Sigmoid colon (tissue), 7 donors: Measurements from ENCODE around the gene GPC6. TPM values are rescaled to one million over a fixed set of nuclear protein-coding genes. Genes with fewer than 3 reads are reported as not detected.

Experiments used
- DNase-seq: peaks from one replicate; pipeline ENCODE4 v3.0.0-alpha.2; 2019
- H3K27ac ChIP-seq, 4 donors: fragments of 200-600 bp; sonication (generic); one replicate each; pipeline ENCODE4 v1.5.1; 2016 to 2019; ENCODE audit warnings: mild to moderate bottlenecking in 1 of 4
- H3K27me3 ChIP-seq, 3 donors: fragments of 200-600 bp; sonication (generic); one replicate each; pipeline ENCODE4 v1.5.1; 2019; ENCODE audit warnings: mild to moderate bottlenecking in 1 of 3
- H3K36me3 ChIP-seq, 4 donors: fragments of 200-600 bp; sonication (generic); one replicate each; pipeline ENCODE4 v1.5.1; 2016 to 2019
- H3K4me1 ChIP-seq, 4 donors: fragments of 200-600 bp; sonication (generic); one replicate each; pipeline ENCODE4 v1.5.1; 2017 to 2019
- H3K4me3 ChIP-seq, 4 donors: fragments of 200-600 bp; sonication (generic); one replicate each; pipeline ENCODE4 v1.5.1; 2017 to 2019; ENCODE audit warnings: mild to moderate bottlenecking in 2 of 4, moderate library complexity in 1 of 4
- H3K9me3 ChIP-seq, 4 donors: fragments of 200-600 bp in 3 of 4; sonication (generic) in 3 of 4; one replicate each; pipeline versions ENCODE4 v1.5.1 to v1.6.1; 2013 to 2019
- EP300 ChIP-seq, 4 donors: sonication (generic); formaldehyde crosslinking; IDR thresholded peaks; one replicate each; pipeline ENCODE4 v1.6.1; 2017; ENCODE audit warnings: antibody characterized with exemption in 4 of 4
- POLR2A ChIP-seq, 2 donors: fragments of 450-650 bp; IDR thresholded peaks; one replicate each; pipeline ENCODE4 v1.6.1; 2016; ENCODE audit warnings: antibody characterized with exemption in 2 of 2, mild to moderate bottlenecking in 2 of 2, moderate library complexity in 2 of 2
- POLR2AphosphoS5 ChIP-seq, 4 donors: sonication (generic); formaldehyde crosslinking; IDR thresholded peaks; one replicate each; pipeline ENCODE4 v1.6.1; 2017; ENCODE audit warnings: antibody characterized with exemption in 4 of 4
- WGBS, 2 donors: extraction: QIAGEN DNeasy Blood & Tissue Kit; methylation state at CpG; one replicate each; pipeline ENCODE4 v1.1.7; 2013; 5-methylcytosine and 5-hydroxymethylcytosine counted together
- intact Hi-C: fragments of 100-400 bp; cut with DNase I; formaldehyde crosslinking; loops from one replicate; pipeline ENCODE4 v1.15.1; 2023
- polyA plus RNA-seq, 3 donors: library from polyadenylated mRNA; stranded (reverse); fragments of 200-250 nt; gene quantifications; one replicate each; pipeline ENCODE4 v1.2.3, GENCODE V29; 2013
- total RNA-seq, 4 donors: library from RNA; depleted of rRNA; stranded (reverse); fragments of >200 nt; gene quantifications; one replicate each; pipeline ENCODE4 v1.1.0, GENCODE V29; 2016
- TF ChIP-seq, protein P1 (sequence below), 4 experiments: fragments of 450-650 bp in 3 of 4; fragments of 200-600 bp in 1 of 4; IDR thresholded peaks; one replicate each; pipeline ENCODE4 v1.5.1; 2016 to 2019; ENCODE audit warnings: antibody characterized with exemption in 4 of 4, mild to moderate bottlenecking in 3 of 4, moderate library complexity in 2 of 4
- donor health status: healthy with polysubstance abuse.
- donor health status: Bipolar disorder and iron deficiency.
- donor health status: healthy.

The GPC6 gene
- total and polyA plus RNA-seq, 7 donors = 0.23 to 27.5 (median 14.4) TPM

DNA sequence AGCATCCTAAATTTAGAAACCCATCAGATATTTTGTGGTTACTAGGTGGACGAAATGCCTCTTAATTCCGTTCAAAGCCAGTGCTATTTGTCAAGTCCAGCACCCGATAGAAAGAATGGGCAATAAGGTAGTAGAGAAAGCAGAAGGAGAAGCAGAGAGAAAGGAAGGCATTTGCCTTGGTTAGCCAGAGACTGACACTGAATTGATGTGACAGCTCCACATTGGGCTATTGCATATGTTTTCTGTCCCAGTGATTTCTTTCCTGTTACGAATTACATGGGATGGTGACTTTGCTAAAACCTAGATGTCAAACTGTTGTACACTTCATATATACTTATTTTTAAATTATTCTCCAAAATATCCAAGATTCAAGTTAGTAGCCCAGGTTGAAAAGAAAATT lies 710.3 kb downstream of the GPC6 start:
- no peak overlapping the region for H3K4me3 ChIP-seq
- H3K9me3 ChIP-seq = no peaks in the 10 kb centered on the region
- no peaks in the 10 kb centered on the region for H3K36me3 ChIP-seq
- H3K27ac ChIP-seq = no peak overlapping the region
- H3K27me3 ChIP-seq = no peaks in the 10 kb centered on the region
- 75 to 82% methylated on average over 4 of the region's 4 CpGs for WGBS, 2 donors
- intact Hi-C loops = no loop called here
- H3K4me1 ChIP-seq = no peaks in the 10 kb centered on the region
- TF ChIP-seq EP300 (IDR thresholded peaks at IDR 0.05) (no peak), POLR2AphosphoS5 (IDR thresholded peaks at IDR 0.05) (no peak), POLR2A (IDR thresholded peaks at IDR 0.05) (no peak)
- TF ChIP-seq, protein P1, sequence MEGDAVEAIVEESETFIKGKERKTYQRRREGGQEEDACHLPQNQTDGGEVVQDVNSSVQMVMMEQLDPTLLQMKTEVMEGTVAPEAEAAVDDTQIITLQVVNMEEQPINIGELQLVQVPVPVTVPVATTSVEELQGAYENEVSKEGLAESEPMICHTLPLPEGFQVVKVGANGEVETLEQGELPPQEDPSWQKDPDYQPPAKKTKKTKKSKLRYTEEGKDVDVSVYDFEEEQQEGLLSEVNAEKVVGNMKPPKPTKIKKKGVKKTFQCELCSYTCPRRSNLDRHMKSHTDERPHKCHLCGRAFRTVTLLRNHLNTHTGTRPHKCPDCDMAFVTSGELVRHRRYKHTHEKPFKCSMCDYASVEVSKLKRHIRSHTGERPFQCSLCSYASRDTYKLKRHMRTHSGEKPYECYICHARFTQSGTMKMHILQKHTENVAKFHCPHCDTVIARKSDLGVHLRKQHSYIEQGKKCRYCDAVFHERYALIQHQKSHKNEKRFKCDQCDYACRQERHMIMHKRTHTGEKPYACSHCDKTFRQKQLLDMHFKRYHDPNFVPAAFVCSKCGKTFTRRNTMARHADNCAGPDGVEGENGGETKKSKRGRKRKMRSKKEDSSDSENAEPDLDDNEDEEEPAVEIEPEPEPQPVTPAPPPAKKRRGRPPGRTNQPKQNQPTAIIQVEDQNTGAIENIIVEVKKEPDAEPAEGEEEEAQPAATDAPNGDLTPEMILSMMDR (IDR thresholded peaks at IDR 0.05) = no peak
- DNase-seq = no peak

DNA sequence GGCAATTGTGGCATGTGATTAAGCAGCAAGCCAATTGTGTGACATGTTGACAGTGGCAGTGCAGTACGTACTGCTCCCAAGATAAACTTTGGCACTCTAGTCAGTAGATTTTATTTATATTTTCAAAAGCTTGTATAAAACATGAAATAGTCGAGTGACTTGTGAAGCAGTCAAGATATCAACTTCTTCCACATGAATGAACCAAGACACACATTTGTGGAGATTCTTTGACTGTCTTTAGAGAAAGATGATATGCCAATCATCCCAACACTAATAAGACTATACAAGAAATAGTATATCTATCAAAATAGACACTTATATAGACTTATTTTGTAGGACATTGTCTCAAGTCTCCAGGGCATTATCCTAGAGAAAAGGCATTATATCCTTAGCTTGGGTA lies 714.8 kb downstream of the GPC6 start:
- TF ChIP-seq POLR2AphosphoS5 (IDR thresholded peaks at IDR 0.05) (no peak), POLR2A (IDR thresholded peaks at IDR 0.05) (no peak)
- Histone ChIP-seq H3K9me3 (no peaks in the 10 kb centered on the region), H3K27me3 (no peaks in the 10 kb centered on the region), H3K36me3 (no peaks in the 10 kb centered on the region), H3K27ac (no peak overlapping the region), H3K4me3 (no peak overlapping the region), H3K4me1 (no peaks in the 10 kb centered on the region)
- no peak for DNase-seq
- intact Hi-C loops = no loop called here
- WGBS, 2 donors = 38 to 68% methylated on average over 2 of the region's 2 CpGs

DNA sequence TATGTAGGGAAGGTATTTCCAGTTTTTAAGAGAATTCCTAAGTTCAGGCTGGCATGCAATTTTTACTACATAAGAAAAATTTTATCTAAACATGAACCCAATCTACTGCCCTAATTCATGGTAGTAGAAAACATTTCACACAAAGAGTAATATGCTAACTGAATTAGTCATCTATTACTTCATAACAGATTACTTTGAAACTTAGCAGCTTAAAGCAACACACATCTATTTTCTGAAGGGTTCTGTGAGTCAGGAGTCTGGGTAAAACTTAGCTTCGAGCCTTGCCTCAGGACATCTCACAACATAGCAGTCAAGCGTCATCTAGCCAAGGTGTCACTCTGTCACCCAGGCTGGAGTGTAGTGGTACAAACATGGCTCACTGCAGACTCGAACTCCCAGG lies 715.4 kb downstream of the GPC6 start:
- no peaks in the 10 kb centered on the region for H3K36me3 ChIP-seq
- WGBS, 2 donors = 80 to 86% methylated on average over 3 of the region's 3 CpGs
- no peak overlapping the region for H3K4me3 ChIP-seq
- H3K27ac ChIP-seq = no peak overlapping the region
- TF ChIP-seq POLR2A (IDR thresholded peaks at IDR 0.05) = no peak
- no peak for TF ChIP-seq EP300 (IDR thresholded peaks at IDR 0.05)
- TF ChIP-seq POLR2AphosphoS5 (IDR thresholded peaks at IDR 0.05) = no peak
- TF ChIP-seq, protein P1 (IDR thresholded peaks at IDR 0.05) = no peak
- H3K4me1 ChIP-seq = no peaks in the 10 kb centered on the region
- intact Hi-C loops = no loop called here
- H3K27me3 ChIP-seq = no peaks in the 10 kb centered on the region
- H3K9me3 ChIP-seq = no peaks in the 10 kb centered on the region
- no peak for DNase-seq

DNA sequence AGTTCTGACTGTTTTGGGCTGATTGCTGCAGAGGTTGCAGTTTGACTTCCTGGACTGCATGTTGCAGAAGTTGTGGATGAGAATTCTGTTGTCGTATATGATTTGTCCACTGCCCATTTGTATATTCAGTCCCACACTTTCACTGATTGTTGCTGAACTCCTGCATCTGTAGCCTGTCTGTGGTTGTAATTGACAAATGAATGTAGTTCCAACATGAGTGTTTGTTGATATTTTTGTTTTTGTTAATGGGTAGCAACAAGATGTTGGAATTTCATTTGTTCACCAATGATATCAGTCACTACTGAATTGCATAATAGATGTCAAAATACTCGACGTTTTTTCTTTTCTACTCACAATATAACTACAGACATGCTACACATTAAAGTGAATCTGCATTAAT lies 719.0 kb downstream of the GPC6 start:
- Histone ChIP-seq H3K4me3 (no peak overlapping the region), H3K27me3 (no peaks in the 10 kb centered on the region), H3K4me1 (peaks cover 0 to 14% (median 9%) of the 10 kb centered on the region in 4 donors), H3K36me3 (no peaks in the 10 kb centered on the region), H3K27ac (no peak overlapping the region), H3K9me3 (no peaks in the 10 kb centered on the region)
- no peak for DNase-seq
- WGBS, 2 donors = 74 to 78% methylated on average over 3 of the region's 3 CpGs
- intact Hi-C loops = no loop called here
- TF ChIP-seq EP300 (IDR thresholded peaks at IDR 0.05) = no peak
- TF ChIP-seq, protein P1 (IDR thresholded peaks at IDR 0.05) = no peak
- TF ChIP-seq POLR2A (IDR thresholded peaks at IDR 0.05) = no peak
- no peak for TF ChIP-seq POLR2AphosphoS5 (IDR thresholded peaks at IDR 0.05)

DNA sequence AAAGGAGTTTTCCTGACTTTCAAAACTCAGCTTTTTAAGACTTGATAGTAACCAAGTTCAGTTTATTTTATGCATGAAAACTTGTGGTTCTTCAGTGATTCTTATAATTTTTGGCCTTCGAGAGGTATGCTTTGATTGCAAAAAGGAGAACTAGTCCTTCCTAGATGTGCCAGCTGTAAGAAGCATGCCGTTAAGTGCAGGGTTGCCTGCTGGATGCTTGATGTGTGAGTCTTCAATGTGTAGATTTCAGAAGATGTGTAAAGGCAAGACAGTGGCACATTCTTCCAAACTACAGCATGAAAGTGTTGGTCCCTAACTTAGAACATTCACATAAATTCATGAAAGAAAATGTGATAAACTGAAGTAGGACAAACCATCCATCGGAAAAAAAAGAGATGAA lies 720.4 kb downstream of the GPC6 start:
- H3K27ac ChIP-seq = no peak overlapping the region
- no peaks in the 10 kb centered on the region for H3K9me3 ChIP-seq
- peaks cover 0 to 14% (median 9%) of the 10 kb centered on the region in 4 donors for H3K4me1 ChIP-seq
- TF ChIP-seq EP300 (IDR thresholded peaks at IDR 0.05) = no peak
- TF ChIP-seq, protein P1 (IDR thresholded peaks at IDR 0.05) = no peak
- TF ChIP-seq POLR2AphosphoS5 (IDR thresholded peaks at IDR 0.05) = no peak
- no peak for TF ChIP-seq POLR2A (IDR thresholded peaks at IDR 0.05)
- WGBS, 2 donors = 75 to 85% methylated on average over 3 of the region's 3 CpGs
- DNase-seq = no peak
- H3K36me3 ChIP-seq = no peaks in the 10 kb centered on the region
- intact Hi-C loops = no loop called here
- no peak overlapping the region for H3K4me3 ChIP-seq
- H3K27me3 ChIP-seq = no peaks in the 10 kb centered on the region
